Tibial artery (tissue), 4 donors: ENCODE results near the gene OR5AU1.
"Not testable (repeated sequence)": the region's sequence is repeated elsewhere in the genome, so short reads cannot be mapped to it uniquely, and the experiment has no call there.

Source experiments
- DNase-seq, 2 donors: peaks; one replicate each; pipeline ENCODE4 v3.0.0-alpha.2; 2019
- H3K27ac ChIP-seq, 2 donors: fragments of 200-600 bp; sonication (generic) in 1 of 2; 1 replicate in 1 of 2; 2 replicates in 1 of 2; pipeline ENCODE4 v1.5.1; 2018 to 2019; ENCODE audit warnings: mild to moderate bottlenecking in 1 of 2
- H3K27me3 ChIP-seq, 2 donors: fragments of 200-600 bp; sonication (generic) in 1 of 2; one replicate each; pipeline versions ENCODE4 v1.5.1 to v1.6.0; 2016 to 2019
- H3K36me3 ChIP-seq, 3 donors: fragments of 200-600 bp; sonication (generic) in 2 of 3; one replicate each; pipeline ENCODE4 v1.5.1; 2016 to 2019; ENCODE audit warnings: mild to moderate bottlenecking in 2 of 3
- H3K4me1 ChIP-seq, 4 donors: fragments of 200-600 bp; sonication (generic) in 2 of 4; 1 replicate in 3 of 4; 2 replicates in 1 of 4; pipeline ENCODE4 v1.5.1; 2016 to 2019
- H3K4me3 ChIP-seq, 2 donors: fragments of 200-600 bp; sonication (generic) in 1 of 2; 1 replicate in 1 of 2; 2 replicates in 1 of 2; pipeline ENCODE4 v1.5.1; 2018 to 2019; ENCODE audit warnings: mild to moderate bottlenecking in 2 of 2
- H3K9me3 ChIP-seq, 3 donors: fragments of 200-600 bp; sonication (generic) in 1 of 3; one replicate each; pipeline ENCODE4 v1.5.1; 2016 to 2019
- intact Hi-C: fragments of 100-400 bp; cut with DNase I; formaldehyde crosslinking; loops from one replicate; pipeline ENCODE4 v1.15.0; 2023; ENCODE audit warnings: low total_unique reads
- TF ChIP-seq, protein P1 (sequence below), 2 experiments: fragments of 200-600 bp in 1 of 2; fragments of 450-650 bp in 1 of 2; IDR thresholded peaks; one replicate each; pipeline ENCODE4 v1.5.1; 2017 to 2019; ENCODE audit warnings: antibody characterized with exemption in 2 of 2, mild to moderate bottlenecking in 1 of 2, moderate library complexity in 1 of 2

OR5AU1 gene

DNA sequence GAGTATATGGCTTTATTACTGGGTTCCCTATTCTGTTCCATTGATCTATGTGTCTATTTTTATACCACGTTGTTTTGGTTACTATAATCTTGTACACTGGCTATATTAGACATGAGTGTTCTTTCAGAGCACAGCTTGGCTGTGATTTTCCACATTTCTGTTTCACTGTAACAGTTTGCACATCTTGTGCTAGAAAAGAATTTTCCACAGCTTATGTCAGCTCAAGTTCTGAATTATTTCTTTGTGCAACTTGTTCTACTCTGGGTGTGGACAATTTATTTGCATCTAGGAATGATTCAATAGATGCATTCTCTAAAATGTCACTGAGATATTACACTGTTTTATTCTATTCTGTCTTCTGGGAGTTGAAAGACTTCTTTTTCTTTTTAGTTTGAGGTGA lies 28.4 kb upstream of the OR5AU1 start:
- intact Hi-C loops = no loop called here
- TF ChIP-seq, protein P1, sequence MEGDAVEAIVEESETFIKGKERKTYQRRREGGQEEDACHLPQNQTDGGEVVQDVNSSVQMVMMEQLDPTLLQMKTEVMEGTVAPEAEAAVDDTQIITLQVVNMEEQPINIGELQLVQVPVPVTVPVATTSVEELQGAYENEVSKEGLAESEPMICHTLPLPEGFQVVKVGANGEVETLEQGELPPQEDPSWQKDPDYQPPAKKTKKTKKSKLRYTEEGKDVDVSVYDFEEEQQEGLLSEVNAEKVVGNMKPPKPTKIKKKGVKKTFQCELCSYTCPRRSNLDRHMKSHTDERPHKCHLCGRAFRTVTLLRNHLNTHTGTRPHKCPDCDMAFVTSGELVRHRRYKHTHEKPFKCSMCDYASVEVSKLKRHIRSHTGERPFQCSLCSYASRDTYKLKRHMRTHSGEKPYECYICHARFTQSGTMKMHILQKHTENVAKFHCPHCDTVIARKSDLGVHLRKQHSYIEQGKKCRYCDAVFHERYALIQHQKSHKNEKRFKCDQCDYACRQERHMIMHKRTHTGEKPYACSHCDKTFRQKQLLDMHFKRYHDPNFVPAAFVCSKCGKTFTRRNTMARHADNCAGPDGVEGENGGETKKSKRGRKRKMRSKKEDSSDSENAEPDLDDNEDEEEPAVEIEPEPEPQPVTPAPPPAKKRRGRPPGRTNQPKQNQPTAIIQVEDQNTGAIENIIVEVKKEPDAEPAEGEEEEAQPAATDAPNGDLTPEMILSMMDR (IDR thresholded peaks at IDR 0.05) = no peak
- Histone ChIP-seq H3K4me3 (no peak overlapping the region), H3K4me1 (no peaks in the 10 kb centered on the region), H3K36me3 (no peaks in the 10 kb centered on the region), H3K9me3 (peaks cover 0 to 9% (median 0%) of the 10 kb centered on the region in 3 donors), H3K27ac (no peak overlapping the region), H3K27me3 (no peaks in the 10 kb centered on the region)
- no peak for DNase-seq

- intact Hi-C loops = no loop called here
- no peaks in the 10 kb centered on the region for H3K4me1 ChIP-seq
- H3K4me3 ChIP-seq = no peak overlapping the region
- TF ChIP-seq, protein P1 (IDR thresholded peaks at IDR 0.05) = no peak
- DNase-seq = no peak
- H3K9me3 ChIP-seq = peaks cover 0 to 13% (median 0%) of the 10 kb centered on the region in 3 donors
- H3K27ac ChIP-seq = no peak overlapping the region
- H3K36me3 ChIP-seq = no peaks in the 10 kb centered on the region
- H3K27me3 ChIP-seq = no peaks in the 10 kb centered on the region
Measured at GRCh38 chr14:21182166-21182565, 26.3 kb upstream of the OR5AU1 start.

DNA sequence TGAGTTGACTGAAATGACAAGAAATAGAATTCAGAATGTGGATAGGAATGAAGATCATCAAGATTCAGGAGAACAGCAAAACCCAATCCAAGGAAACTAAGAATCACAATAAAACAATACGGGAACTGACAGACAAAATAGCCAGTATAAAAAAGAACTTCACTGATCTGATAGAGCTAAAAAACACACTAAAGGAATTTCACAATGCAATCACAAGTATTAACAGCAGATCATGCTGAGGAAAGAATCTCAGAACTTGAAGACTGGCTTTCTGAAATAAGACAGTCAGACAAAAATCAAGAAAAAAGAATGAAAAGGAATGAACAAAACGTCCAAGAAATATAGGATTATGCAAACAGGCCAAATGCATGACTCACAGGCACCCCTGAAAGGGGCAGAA lies 15.3 kb upstream of the OR5AU1 start:
- intact Hi-C loops = no loop called here
- no peaks in the 10 kb centered on the region for H3K36me3 ChIP-seq
- no peak overlapping the region for H3K4me3 ChIP-seq
- DNase-seq = no peak
- no peaks in the 10 kb centered on the region for H3K9me3 ChIP-seq
- TF ChIP-seq, protein P1 (IDR thresholded peaks at IDR 0.05) = no peak
- H3K27me3 ChIP-seq = peaks cover 0 to 8% of the 10 kb centered on the region in 2 donors
- no peak overlapping the region for H3K27ac ChIP-seq
- H3K4me1 ChIP-seq = no peaks in the 10 kb centered on the region

DNA sequence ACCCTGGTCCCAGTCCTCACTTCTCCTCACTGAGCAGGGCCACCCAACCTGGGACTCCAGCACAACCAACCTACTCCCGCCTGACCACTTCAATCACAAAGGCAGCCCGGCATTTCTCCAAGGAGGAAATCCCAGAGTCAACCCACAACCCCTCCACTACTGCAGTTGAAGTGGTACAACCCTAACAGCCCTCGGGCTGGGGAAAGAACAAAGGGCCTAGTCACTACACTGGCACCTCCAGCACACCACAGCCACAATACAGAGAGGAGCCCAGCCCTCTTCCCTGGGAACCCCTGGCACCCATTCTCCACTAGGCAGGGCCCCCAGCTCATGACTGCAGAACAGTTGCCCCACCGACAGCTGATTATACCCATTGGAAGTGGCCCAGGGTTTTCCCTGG lies 13.7 kb upstream of the OR5AU1 start:
- intact Hi-C loops = no loop called here
- no peaks in the 10 kb centered on the region for H3K9me3 ChIP-seq
- DNase-seq = no peak
- H3K4me1 ChIP-seq = no peaks in the 10 kb centered on the region
- TF ChIP-seq, protein P1 (IDR thresholded peaks at IDR 0.05) = no peak
- H3K36me3 ChIP-seq = no peaks in the 10 kb centered on the region
- no peak overlapping the region for H3K4me3 ChIP-seq
- H3K27me3 ChIP-seq = peaks cover 0 to 8% of the 10 kb centered on the region in 2 donors
- no peak overlapping the region for H3K27ac ChIP-seq

GRCh38 chr14:21168055-21168454 lies 12.2 kb upstream of the OR5AU1 start:
- Histone ChIP-seq H3K4me3 (no peak overlapping the region), H3K27ac (no peak overlapping the region), H3K27me3 (peaks cover 0 to 8% of the 10 kb centered on the region in 2 donors), H3K9me3 (no peaks in the 10 kb centered on the region), H3K4me1 (no peaks in the 10 kb centered on the region), H3K36me3 (no peaks in the 10 kb centered on the region)
- intact Hi-C loops = no loop called here
- TF ChIP-seq, protein P1 (IDR thresholded peaks at IDR 0.05) = no peak
- DNase-seq = no peak

- H3K4me1 ChIP-seq, H3K27ac ChIP-seq, intact Hi-C loops, H3K9me3 ChIP-seq, H3K4me3 ChIP-seq, H3K27me3 ChIP-seq, DNase-seq, H3K36me3 ChIP-seq: not testable (repeated sequence)
Measured at GRCh38 chr14:21165670-21166069, 9.8 kb upstream of the OR5AU1 start.

GRCh38 chr14:21165002-21165605 lies 9.2 kb upstream of the OR5AU1 start:
- H3K9me3 ChIP-seq, H3K36me3 ChIP-seq, H3K27ac ChIP-seq, intact Hi-C loops, H3K27me3 ChIP-seq, H3K4me1 ChIP-seq, DNase-seq, H3K4me3 ChIP-seq: not testable (repeated sequence)
